ENCODE data around the gene EGFL8. TPM values are rescaled to one million over a fixed set of nuclear protein-coding genes. Genes with fewer than 3 reads are reported as not detected.
"Not testable (repeated sequence)": the region's sequence is repeated elsewhere in the genome, so short reads cannot be mapped to it uniquely, and the experiment has no call there.

The EGFL8 gene
- polyA plus RNA-seq, 3 donors, result 5.3 to 49.7 (median 12.4) TPM

- WGBS, 3 donors, result 1 to 2% (median 1%) methylated on average over 18 to 23 of the region's 23 CpGs
- peak within 1 kb of the TSS; percentile 69 for H3K27ac ChIP-seq (ENCODE audit: low read depth, low read length)
Observed at GRCh38 chr6:32190054-32190851, 25.9 kb downstream of the EGFL8 start, which contains the start of gene PBX2. TSS of gene PBX2 (minus strand) at chr6:32190202. CDS start at chr6:32189915, 287 bp downstream.

GRCh38 chr6:32190911-32191677 is 26.7 kb downstream of the EGFL8 start:
- peak overlapping the region; percentile 58 for H3K27ac ChIP-seq (ENCODE audit: low read depth, low read length)
- 77 to 84% (median 77%) methylated on average over 8 of the region's 8 CpGs for whole genome bisulfite sequencing, 3 donors

GRCh38 chr6:32191696-32192607 is 27.6 kb downstream of the EGFL8 start:
- peak overlapping the region; percentile 58 for H3K27ac ChIP-seq (ENCODE audit: low read depth, low read length)
- WGBS, 3 donors, result 52 to 67% (median 56%) methylated on average over 15 of the region's 15 CpGs

- WGBS, 3 donors, result 16 to 27% (median 22%) methylated on average over 4 to 5 of the region's 5 CpGs
- peak within 1 kb of the TSS; percentile 58 for H3K27ac ChIP-seq (ENCODE audit: low read depth, low read length)
Observed at GRCh38 chr6:32192608-32193039, 28.2 kb downstream of the EGFL8 start, which contains the start of gene GPSM3. TSS of gene GPSM3 (minus strand) at chr6:32192643. CDS start at chr6:32192513, 130 bp downstream.

- not testable (repeated sequence) for H3K27ac ChIP-seq (ENCODE audit: low read depth, low read length)
- 64 to 78% (median 70%) methylated on average over 13 of the region's 13 CpGs for WGBS, 3 donors
Observed at GRCh38 chr6:32193096-32193495, 28.7 kb downstream of the EGFL8 start.

- WGBS, 3 donors, result 88 to 96% (median 94%) methylated on average over 4 of the region's 4 CpGs
- no peak overlapping the region for H3K27ac ChIP-seq (ENCODE audit: low read depth, low read length)
Observed at GRCh38 chr6:32194388-32194787, 30.0 kb downstream of the EGFL8 start.

GRCh38 chr6:32194825-32195651 is 30.6 kb downstream of the EGFL8 start:
- WGBS, 3 donors, result 16 to 18% (median 17%) methylated on average over 15 of the region's 15 CpGs
- H3K27ac ChIP-seq (ENCODE audit: low read depth, low read length), result no peak overlapping the region

- H3K27ac ChIP-seq (ENCODE audit: low read depth, low read length), result no peak overlapping the region
- 0 to 1% (median 0%) methylated on average over 25 of the region's 25 CpGs for WGBS, 3 donors
Observed at GRCh38 chr6:32195652-32195901, 31.2 kb downstream of the EGFL8 start.

- H3K27ac ChIP-seq (ENCODE audit: low read depth, low read length), result peak overlapping the region; percentile 99
- WGBS, 3 donors, result 0% methylated on average over 48 to 58 of the region's 58 CpGs
Observed at GRCh38 chr6:32195902-32196681, 31.7 kb downstream of the EGFL8 start.

- 24 to 34% (median 29%) methylated on average over 28 of the region's 28 CpGs for WGBS, 3 donors
Observed at GRCh38 chr6:32196682-32197616, 32.6 kb downstream of the EGFL8 start.

GRCh38 chr6:32198345-32198696 is 33.9 kb downstream of the EGFL8 start:
- WGBS, 3 donors, result 69 to 81% (median 79%) methylated on average over 3 of the region's 3 CpGs
- no peak overlapping the region for H3K27ac ChIP-seq (ENCODE audit: low read depth, low read length)

More at GRCh38 chr6:32196682-32197616, 32.6 kb downstream of the EGFL8 start:
- peak overlapping the region; percentile 77 for H3K27ac ChIP-seq (ENCODE audit: low read depth, low read length)

GRCh38 chr6:32198866-32199265 is 34.5 kb downstream of the EGFL8 start:
- H3K27ac ChIP-seq (ENCODE audit: low read depth, low read length), result no peak overlapping the region
- 81 to 91% (median 91%) methylated on average over 17 of the region's 17 CpGs for WGBS, 3 donors

GRCh38 chr6:32200711-32201475 is 36.5 kb downstream of the EGFL8 start:
- WGBS, 3 donors, result 79 to 91% (median 89%) methylated on average over 13 of the region's 13 CpGs

GRCh38 chr6:32202186-32202585 is 37.8 kb downstream of the EGFL8 start:
- 81 to 87% (median 83%) methylated on average over 9 of the region's 9 CpGs for WGBS, 3 donors
- no peak overlapping the region for H3K27ac ChIP-seq (ENCODE audit: low read depth, low read length)

More at GRCh38 chr6:32200711-32201475, 36.5 kb downstream of the EGFL8 start:
- H3K27ac ChIP-seq (ENCODE audit: low read depth, low read length), result no peak overlapping the region

Measured in adipose tissue (tissue), 3 donors.